Type B pancreatic cell (in vitro differentiated cells): ENCODE measurements around the gene SHC3. TPM values are rescaled to one million over a fixed set of nuclear protein-coding genes. Genes with fewer than 3 reads are reported as not detected.

Source experiments
- DNase-seq: peaks from one replicate; pipeline ENCODE4 v3.0.0; 2021; ENCODE audit warnings: mixed read lengths; ENCODE audit not compliant: unreplicated experiment; ENCODE audit errors: extremely low spot score
- H3K27ac Mint-ChIP-seq: 2 replicates; pipeline ENCODE4 v1.8.0; 2021; ENCODE audit warnings: mild to moderate bottlenecking, mixed read lengths
- H3K27me3 Mint-ChIP-seq: 2 replicates; pipeline ENCODE4 v1.8.0; 2021; ENCODE audit warnings: mixed read lengths
- H3K36me3 Mint-ChIP-seq: 2 replicates; pipeline ENCODE4 v1.8.0; 2021; ENCODE audit warnings: mixed read lengths
- H3K4me1 Mint-ChIP-seq: one replicate; pipeline ENCODE4 v1.8.0; 2021; ENCODE audit warnings: mixed read lengths; ENCODE audit not compliant: unreplicated experiment
- H3K4me3 Mint-ChIP-seq: 2 replicates; pipeline ENCODE4 v1.8.0; 2021; ENCODE audit warnings: mild to moderate bottlenecking, mixed read lengths
- H3K9me3 Mint-ChIP-seq: 2 replicates; pipeline ENCODE4 v1.8.0; 2021; ENCODE audit warnings: mixed read lengths
- total RNA-seq: library from RNA; stranded (reverse); gene quantifications from 2 replicates; pipeline ENCODE4 v1.2.1, GENCODE V29; 2021; ENCODE audit warnings: low replicate concordance
- TF ChIP-seq, protein P1 (sequence below): fragments of 200-600 bp; sonication (generic); conservative IDR thresholded peaks from 2 replicates; pipeline ENCODE4 v1.5.0; 2021; ENCODE audit warnings: antibody characterized with exemption, mild to moderate bottlenecking

The SHC3 gene
- total RNA-seq, 1 donor from 2014 or later, result 5.3 TPM

GRCh38 chr9:89046832-89047231 is 131.8 kb downstream of the SHC3 start:
- DNase-seq, result no peak
- no peaks in the 10 kb centered on the region for H3K36me3 Mint-ChIP-seq
- H3K4me1 Mint-ChIP-seq, result no peaks in the 10 kb centered on the region
- no peak overlapping the region for H3K4me3 Mint-ChIP-seq
- H3K27me3 Mint-ChIP-seq, result no peaks in the 10 kb centered on the region
- no peak overlapping the region for H3K27ac Mint-ChIP-seq
- TF ChIP-seq, protein P1, sequence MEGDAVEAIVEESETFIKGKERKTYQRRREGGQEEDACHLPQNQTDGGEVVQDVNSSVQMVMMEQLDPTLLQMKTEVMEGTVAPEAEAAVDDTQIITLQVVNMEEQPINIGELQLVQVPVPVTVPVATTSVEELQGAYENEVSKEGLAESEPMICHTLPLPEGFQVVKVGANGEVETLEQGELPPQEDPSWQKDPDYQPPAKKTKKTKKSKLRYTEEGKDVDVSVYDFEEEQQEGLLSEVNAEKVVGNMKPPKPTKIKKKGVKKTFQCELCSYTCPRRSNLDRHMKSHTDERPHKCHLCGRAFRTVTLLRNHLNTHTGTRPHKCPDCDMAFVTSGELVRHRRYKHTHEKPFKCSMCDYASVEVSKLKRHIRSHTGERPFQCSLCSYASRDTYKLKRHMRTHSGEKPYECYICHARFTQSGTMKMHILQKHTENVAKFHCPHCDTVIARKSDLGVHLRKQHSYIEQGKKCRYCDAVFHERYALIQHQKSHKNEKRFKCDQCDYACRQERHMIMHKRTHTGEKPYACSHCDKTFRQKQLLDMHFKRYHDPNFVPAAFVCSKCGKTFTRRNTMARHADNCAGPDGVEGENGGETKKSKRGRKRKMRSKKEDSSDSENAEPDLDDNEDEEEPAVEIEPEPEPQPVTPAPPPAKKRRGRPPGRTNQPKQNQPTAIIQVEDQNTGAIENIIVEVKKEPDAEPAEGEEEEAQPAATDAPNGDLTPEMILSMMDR, result no peak
- H3K9me3 Mint-ChIP-seq, result no peaks in the 10 kb centered on the region

GRCh38 chr9:89044881-89045280 is 133.7 kb downstream of the SHC3 start:
- Mint-ChIP-seq H3K9me3 (no peaks in the 10 kb centered on the region), H3K27ac (no peak overlapping the region), H3K27me3 (no peaks in the 10 kb centered on the region), H3K4me1 (no peaks in the 10 kb centered on the region), H3K36me3 (no peaks in the 10 kb centered on the region), H3K4me3 (no peak overlapping the region)
- no peak for DNase-seq
- TF ChIP-seq, protein P1, result no peak

DNA sequence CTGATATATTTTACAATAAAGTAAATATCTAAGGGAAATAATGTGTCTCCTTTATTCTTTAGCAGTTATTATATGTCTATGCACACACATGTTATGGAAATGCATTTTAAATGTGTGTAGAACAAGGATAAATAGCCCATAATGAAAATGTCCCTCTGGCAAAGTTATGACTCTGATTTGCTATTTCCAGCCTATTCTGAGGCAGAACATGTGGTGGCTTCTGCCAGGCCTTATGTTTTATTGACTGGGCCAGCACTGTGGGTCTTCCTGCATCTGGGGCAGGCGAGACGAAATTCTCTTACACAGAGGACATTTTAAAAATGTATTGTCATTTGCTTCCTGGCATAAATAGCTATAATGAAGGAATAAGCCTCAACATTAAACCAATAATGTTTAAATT is 134.5 kb downstream of the SHC3 start:
- no peaks in the 10 kb centered on the region for H3K36me3 Mint-ChIP-seq
- H3K9me3 Mint-ChIP-seq, result no peaks in the 10 kb centered on the region
- H3K27ac Mint-ChIP-seq, result no peak overlapping the region
- no peaks in the 10 kb centered on the region for H3K4me1 Mint-ChIP-seq
- no peak for DNase-seq
- no peaks in the 10 kb centered on the region for H3K27me3 Mint-ChIP-seq
- TF ChIP-seq, protein P1, result no peak
- H3K4me3 Mint-ChIP-seq, result no peak overlapping the region

- Mint-ChIP-seq H3K27ac (no peak overlapping the region), H3K9me3 (no peaks in the 10 kb centered on the region), H3K27me3 (no peaks in the 10 kb centered on the region), H3K4me1 (no peaks in the 10 kb centered on the region), H3K4me3 (no peak overlapping the region), H3K36me3 (no peaks in the 10 kb centered on the region)
- DNase-seq, result no peak
- TF ChIP-seq, protein P1, result no peak
These were observed 135.6 kb downstream of the SHC3 start for GRCh38 chr9:89042984-89043383.

DNA sequence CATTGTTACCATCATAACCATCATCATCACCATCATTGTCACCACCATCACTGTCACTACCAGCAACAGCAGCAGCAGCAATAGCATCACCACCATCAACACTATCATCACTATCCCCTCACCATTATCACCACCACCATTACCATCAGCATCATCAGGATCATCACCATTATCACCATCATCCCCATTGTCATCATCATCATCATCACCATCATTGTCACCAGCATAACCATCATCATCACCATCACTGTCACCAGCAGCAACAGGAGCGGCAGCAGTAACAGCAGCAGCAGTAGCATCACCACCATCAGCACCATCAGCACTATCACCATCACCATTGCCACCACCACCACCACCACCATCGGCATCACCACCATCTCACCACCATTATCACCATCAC is 139.0 kb downstream of the SHC3 start:
- no peak overlapping the region for H3K4me3 Mint-ChIP-seq
- DNase-seq, result no peak
- H3K36me3 Mint-ChIP-seq, result no peaks in the 10 kb centered on the region
- H3K9me3 Mint-ChIP-seq, result peaks cover 5% of the 10 kb centered on the region
- no peaks in the 10 kb centered on the region for H3K27me3 Mint-ChIP-seq
- no peaks in the 10 kb centered on the region for H3K4me1 Mint-ChIP-seq
- H3K27ac Mint-ChIP-seq, result no peak overlapping the region
- TF ChIP-seq, protein P1, result no peak

GRCh38 chr9:89039104-89039465 is 139.5 kb downstream of the SHC3 start:
- DNase-seq, result no peak
- Mint-ChIP-seq H3K27me3 (no peaks in the 10 kb centered on the region), H3K9me3 (peaks cover 5% of the 10 kb centered on the region), H3K4me3 (no peak overlapping the region), H3K27ac (no peak overlapping the region), H3K4me1 (no peaks in the 10 kb centered on the region), H3K36me3 (no peaks in the 10 kb centered on the region)
- TF ChIP-seq, protein P1, result no peak
